Measurements from ENCODE around the gene ENTHD1.

GRCh38 chr22:39712751-39713525 lies 180.6 kb downstream of the ENTHD1 start:
- TF ChIP-seq EP300 (IDR thresholded peaks at IDR 0.05; ENCODE audit: borderline replicate concordance) (no peak), MAX (IDR thresholded peaks at IDR 0.05) (no peak), FOXM1 (IDR thresholded peaks at IDR 0.05; ENCODE audit: borderline replicate concordance, low read depth) (no peak), EGR1 (IDR thresholded peaks at IDR 0.05) (no peak), YY1 (IDR thresholded peaks at IDR 0.05; ENCODE audit: low read depth) (no peak), RAD21 (IDR thresholded peaks at IDR 0.05; ENCODE audit: low read depth) (no peak)
